ENCODE results near the gene CBLL2.

The CBLL2 gene

GRCh38 chrX:22272613-22273012 is at the start of gene CBLL2:
CBLL2 (plus strand) TSS chrX:22272913; CDS start chrX:22272992, 79 bp downstream.
- H3K27me3 ChIP-seq (ENCODE audit: control insufficient read depth, insufficient read depth, low read length) = no peaks in the 10 kb centered on the region
- H3K27ac ChIP-seq (ENCODE audit: low read depth, low read length) = no peak within 1 kb of the TSS
- 0 out of 2 replicates have a peak, but pooled peaks cover 2% of the 10 kb centered on the region for H3K4me1 ChIP-seq (ENCODE audit: control insufficient read depth, insufficient read depth, low read length)
- no peak within 1 kb of the TSS for H3K9ac ChIP-seq (ENCODE audit: low read depth, low read length)
- H3K4me3 ChIP-seq (ENCODE audit: low read depth, low read length) = no peak within 1 kb of the TSS
- H3K9me3 ChIP-seq (ENCODE audit: control insufficient read depth, insufficient read depth, low read length) = no peaks in the 10 kb centered on the region
- H3K36me3 ChIP-seq (ENCODE audit: control insufficient read depth, insufficient read depth, low read length) = no peaks in the 10 kb centered on the region

GRCh38 chrX:22234380-22234779 is 38.3 kb upstream of the CBLL2 start:
- H3K27me3 ChIP-seq (ENCODE audit: control insufficient read depth, insufficient read depth, low read length) = no peaks in the 10 kb centered on the region
- H3K4me3 ChIP-seq (ENCODE audit: low read depth, low read length) = no peak overlapping the region
- H3K4me1 ChIP-seq (ENCODE audit: control insufficient read depth, insufficient read depth, low read length) = no peaks in the 10 kb centered on the region
- H3K36me3 ChIP-seq (ENCODE audit: control insufficient read depth, insufficient read depth, low read length) = no peaks in the 10 kb centered on the region
- no peak overlapping the region for H3K27ac ChIP-seq (ENCODE audit: low read depth, low read length)
- no peaks in the 10 kb centered on the region for H3K9me3 ChIP-seq (ENCODE audit: control insufficient read depth, insufficient read depth, low read length)
- no peak overlapping the region for H3K9ac ChIP-seq (ENCODE audit: low read depth, low read length)

GRCh38 chrX:22237479-22237878 is 35.2 kb upstream of the CBLL2 start:
- Histone ChIP-seq H3K9ac (ENCODE audit: low read depth, low read length) (no peak overlapping the region), H3K4me1 (ENCODE audit: control insufficient read depth, insufficient read depth, low read length) (no peaks in the 10 kb centered on the region), H3K27ac (ENCODE audit: low read depth, low read length) (no peak overlapping the region), H3K4me3 (ENCODE audit: low read depth, low read length) (no peak overlapping the region), H3K9me3 (ENCODE audit: control insufficient read depth, insufficient read depth, low read length) (no peaks in the 10 kb centered on the region), H3K36me3 (ENCODE audit: control insufficient read depth, insufficient read depth, low read length) (no peaks in the 10 kb centered on the region), H3K27me3 (ENCODE audit: control insufficient read depth, insufficient read depth, low read length) (no peaks in the 10 kb centered on the region)

GRCh38 chrX:22246620-22247019 is 26.1 kb upstream of the CBLL2 start:
- no peak overlapping the region for H3K9ac ChIP-seq (ENCODE audit: low read depth, low read length)
- H3K4me3 ChIP-seq (ENCODE audit: low read depth, low read length) = no peak overlapping the region
- no peaks in the 10 kb centered on the region; the same call in 1 of the 2 replicates for H3K27me3 ChIP-seq (ENCODE audit: control insufficient read depth, insufficient read depth, low read length)
- no peaks in the 10 kb centered on the region for H3K9me3 ChIP-seq (ENCODE audit: control insufficient read depth, insufficient read depth, low read length)
- H3K27ac ChIP-seq (ENCODE audit: low read depth, low read length) = no peak overlapping the region
- no peaks in the 10 kb centered on the region for H3K36me3 ChIP-seq (ENCODE audit: control insufficient read depth, insufficient read depth, low read length)
- H3K4me1 ChIP-seq (ENCODE audit: control insufficient read depth, insufficient read depth, low read length) = peaks cover 4% of the 10 kb centered on the region; the same call in 1 of the 2 replicates

- H3K36me3 ChIP-seq (ENCODE audit: control insufficient read depth, insufficient read depth, low read length) = no peaks in the 10 kb centered on the region
- H3K4me3 ChIP-seq (ENCODE audit: low read depth, low read length) = no peak overlapping the region
- no peak overlapping the region for H3K27ac ChIP-seq (ENCODE audit: low read depth, low read length)
These were observed 25.5 kb upstream of the CBLL2 start for GRCh38 chrX:22247169-22247568.

GRCh38 chrX:22248401-22248800 is 24.3 kb upstream of the CBLL2 start:
- Histone ChIP-seq H3K9ac (ENCODE audit: low read depth, low read length) (no peak overlapping the region), H3K9me3 (ENCODE audit: control insufficient read depth, insufficient read depth, low read length) (no peaks in the 10 kb centered on the region), H3K27me3 (ENCODE audit: control insufficient read depth, insufficient read depth, low read length) (no peaks in the 10 kb centered on the region; the same call in 1 of the 2 replicates), H3K4me3 (ENCODE audit: low read depth, low read length) (no peak overlapping the region), H3K4me1 (ENCODE audit: control insufficient read depth, insufficient read depth, low read length) (peaks cover 4% of the 10 kb centered on the region; the same call in 1 of the 2 replicates), H3K36me3 (ENCODE audit: control insufficient read depth, insufficient read depth, low read length) (no peaks in the 10 kb centered on the region), H3K27ac (ENCODE audit: low read depth, low read length) (no peak overlapping the region)

More at GRCh38 chrX:22247169-22247568, 25.5 kb upstream of the CBLL2 start:
- peaks cover 4% of the 10 kb centered on the region; the same call in 1 of the 2 replicates for H3K4me1 ChIP-seq (ENCODE audit: control insufficient read depth, insufficient read depth, low read length)
- no peak overlapping the region for H3K9ac ChIP-seq (ENCODE audit: low read depth, low read length)
- H3K27me3 ChIP-seq (ENCODE audit: control insufficient read depth, insufficient read depth, low read length) = no peaks in the 10 kb centered on the region; the same call in 1 of the 2 replicates
- H3K9me3 ChIP-seq (ENCODE audit: control insufficient read depth, insufficient read depth, low read length) = no peaks in the 10 kb centered on the region

- Histone ChIP-seq H3K27me3 (ENCODE audit: control insufficient read depth, insufficient read depth, low read length) (no peaks in the 10 kb centered on the region; the same call in 1 of the 2 replicates), H3K9me3 (ENCODE audit: control insufficient read depth, insufficient read depth, low read length) (no peaks in the 10 kb centered on the region), H3K4me1 (ENCODE audit: control insufficient read depth, insufficient read depth, low read length) (peaks cover 4% of the 10 kb centered on the region; the same call in 1 of the 2 replicates), H3K27ac (ENCODE audit: low read depth, low read length) (no peak overlapping the region), H3K9ac (ENCODE audit: low read depth, low read length) (no peak overlapping the region), H3K36me3 (ENCODE audit: control insufficient read depth, insufficient read depth, low read length) (no peaks in the 10 kb centered on the region), H3K4me3 (ENCODE audit: low read depth, low read length) (no peak overlapping the region)
These were observed 23.3 kb upstream of the CBLL2 start for GRCh38 chrX:22249371-22249770.

- no peak overlapping the region for H3K4me3 ChIP-seq (ENCODE audit: low read depth, low read length)
- H3K9me3 ChIP-seq (ENCODE audit: control insufficient read depth, insufficient read depth, low read length) = no peaks in the 10 kb centered on the region
- 0 out of 2 replicates have a peak, but pooled peaks cover 2% of the 10 kb centered on the region for H3K4me1 ChIP-seq (ENCODE audit: control insufficient read depth, insufficient read depth, low read length)
- H3K36me3 ChIP-seq (ENCODE audit: control insufficient read depth, insufficient read depth, low read length) = no peaks in the 10 kb centered on the region
- no peaks in the 10 kb centered on the region for H3K27me3 ChIP-seq (ENCODE audit: control insufficient read depth, insufficient read depth, low read length)
- no peak overlapping the region for H3K9ac ChIP-seq (ENCODE audit: low read depth, low read length)
- no peak overlapping the region for H3K27ac ChIP-seq (ENCODE audit: low read depth, low read length)
These were observed 4.0 kb upstream of the CBLL2 start for GRCh38 chrX:22268706-22269105.

- Histone ChIP-seq H3K9me3 (ENCODE audit: control insufficient read depth, insufficient read depth, low read length) (no peaks in the 10 kb centered on the region), H3K27me3 (ENCODE audit: control insufficient read depth, insufficient read depth, low read length) (no peaks in the 10 kb centered on the region), H3K4me3 (ENCODE audit: low read depth, low read length) (no peak overlapping the region), H3K27ac (ENCODE audit: low read depth, low read length) (no peak overlapping the region), H3K9ac (ENCODE audit: low read depth, low read length) (no peak overlapping the region), H3K36me3 (ENCODE audit: control insufficient read depth, insufficient read depth, low read length) (no peaks in the 10 kb centered on the region), H3K4me1 (ENCODE audit: control insufficient read depth, insufficient read depth, low read length) (no peaks in the 10 kb centered on the region)
These were observed 1.1 kb downstream of the CBLL2 start for GRCh38 chrX:22273714-22274317.

GRCh38 chrX:22276781-22277180 is 4.1 kb downstream of the CBLL2 start:
- no peak overlapping the region for H3K9ac ChIP-seq (ENCODE audit: low read depth, low read length)
- H3K9me3 ChIP-seq (ENCODE audit: control insufficient read depth, insufficient read depth, low read length) = no peaks in the 10 kb centered on the region
- H3K4me1 ChIP-seq (ENCODE audit: control insufficient read depth, insufficient read depth, low read length) = no peaks in the 10 kb centered on the region
- no peaks in the 10 kb centered on the region for H3K27me3 ChIP-seq (ENCODE audit: control insufficient read depth, insufficient read depth, low read length)
- no peak overlapping the region for H3K27ac ChIP-seq (ENCODE audit: low read depth, low read length)
- H3K4me3 ChIP-seq (ENCODE audit: low read depth, low read length) = no peak overlapping the region
- H3K36me3 ChIP-seq (ENCODE audit: control insufficient read depth, insufficient read depth, low read length) = no peaks in the 10 kb centered on the region

GRCh38 chrX:22278375-22278774 is 5.7 kb downstream of the CBLL2 start:
- no peaks in the 10 kb centered on the region for H3K36me3 ChIP-seq (ENCODE audit: control insufficient read depth, insufficient read depth, low read length)
- H3K4me3 ChIP-seq (ENCODE audit: low read depth, low read length) = no peak overlapping the region
- H3K27ac ChIP-seq (ENCODE audit: low read depth, low read length) = no peak overlapping the region
- no peak overlapping the region for H3K9ac ChIP-seq (ENCODE audit: low read depth, low read length)
- no peaks in the 10 kb centered on the region for H3K4me1 ChIP-seq (ENCODE audit: control insufficient read depth, insufficient read depth, low read length)
- no peaks in the 10 kb centered on the region for H3K27me3 ChIP-seq (ENCODE audit: control insufficient read depth, insufficient read depth, low read length)
- 0 out of 2 replicates have a peak, but pooled peaks cover 3% of the 10 kb centered on the region for H3K9me3 ChIP-seq (ENCODE audit: control insufficient read depth, insufficient read depth, low read length)
